HepG2 (cell line): Measurements from ENCODE around the gene PRKN. TPM values are rescaled to one million over a fixed set of nuclear protein-coding genes. Genes with fewer than 3 reads are reported as not detected.

Source experiments
- ATAC-seq: fragments of 200-7000 bp; cut with Tn5 transposase; 3 replicates; pipeline ENCODE4 v1.9.1; 2020; ENCODE audit warnings: mild to moderate bottlenecking, moderate library complexity
- BruUV-seq: library from RNA; stranded (reverse); fragments of 400-500 nt; replicated peaks from 2 replicates; lab custom pipeline; 2021; lab: Mats Ljungman, UMichigan
- CTCF ChIA-PET: fragments of 300-600 bp; formaldehyde crosslinking; extraction: SDS; loops from one replicate; lab custom pipeline; 2021; ENCODE audit warnings: low total read pairs, inconsistent platforms, low intra/inter-chr PET ratio; lab: Yijun Ruan, JAX
- POLR2A ChIA-PET: fragments of 350-600 bp; sonication (Branson Sonifier 250); formaldehyde crosslinking; loops from one replicate; lab custom pipeline; 2020; ENCODE audit warnings: antibody characterized with exemption, inconsistent platforms; lab: Yijun Ruan, JAX
- DNase-seq: peaks from one replicate; pipeline ENCODE4 v3.0.0-alpha.2; 2015; ENCODE audit warnings: low spot score
- FAIRE-seq: peaks from 3 replicates; lab custom pipeline; 2011; peaks lifted over from hg19 to GRCh38; lab: Jason Lieb, UNC
- H2AFZ ChIP-seq: one replicate; pipeline ENCODE4 v1.6.1; 2011; ENCODE audit warnings: low read length, inconsistent platforms
- H3K27ac ChIP-seq: fragments of 300-600 bp; 3 replicates; pipeline ENCODE4 v1.8.0; 2011; ENCODE audit warnings: mixed run types, mild to moderate bottlenecking, mixed read lengths, low read length, inconsistent platforms; ENCODE audit not compliant: insufficient read depth; ENCODE audit errors: extremely low read length
- H3K27me3 ChIP-seq, 2 experiments: fragments of 200-600 bp in 1 of 2; 2 replicates in 1 of 2; 3 replicates in 1 of 2; pipeline versions ENCODE4 v1.6.0 to v1.8.0; 2011; ENCODE audit warnings: low read length in 2 of 2, mild to moderate bottlenecking in 2 of 2, moderate library complexity in 2 of 2, inconsistent platforms in 1 of 2; ENCODE audit not compliant: insufficient read depth in 2 of 2, control insufficient read depth in 1 of 2
- H3K36me3 ChIP-seq, 2 experiments: fragments of 200-600 bp in 1 of 2; replicated peaks in 1 of 2; 2 replicates in 1 of 2; 3 replicates in 1 of 2; pipeline versions ENCODE4 v1.5.1 to v1.8.0; 2011; ENCODE audit warnings: low read length in 2 of 2, inconsistent platforms in 1 of 2; ENCODE audit not compliant: insufficient read depth in 2 of 2, control insufficient read depth in 1 of 2
- H3K4me1 ChIP-seq: 2 replicates; pipeline ENCODE4 v1.5.1; 2012; ENCODE audit warnings: low read length, inconsistent platforms; ENCODE audit not compliant: insufficient read depth
- H3K4me2 ChIP-seq: 2 replicates; pipeline ENCODE4 v1.6.0; 2011; ENCODE audit warnings: low read depth, low read length, inconsistent platforms
- H3K4me3 ChIP-seq, 3 experiments: fragments of 200-600 bp in 1 of 3; sonication (generic), shearing (Covaris generic) in 1 of 3; replicated peaks in 1 of 3; 2 replicates each; pipeline ENCODE4 v1.5.1; 2011 to 2016; ENCODE audit warnings: low read length in 3 of 3, inconsistent platforms in 2 of 3, low read depth in 2 of 3, mild to moderate bottlenecking in 2 of 3, control low read depth in 1 of 3, mixed read lengths in 1 of 3; ENCODE audit not compliant: insufficient read depth in 1 of 3
- H3K79me2 ChIP-seq: one replicate; pipeline ENCODE4 v1.6.1; 2011; ENCODE audit warnings: low read length, inconsistent platforms; ENCODE audit not compliant: insufficient read depth
- H3K9ac ChIP-seq: 2 replicates; pipeline ENCODE4 v1.6.0; 2011; ENCODE audit warnings: mild to moderate bottlenecking, low read depth, low read length, inconsistent platforms; ENCODE audit not compliant: insufficient read depth
- H3K9me3 ChIP-seq: 2 replicates; pipeline ENCODE4 v1.5.1; 2012; ENCODE audit warnings: mild to moderate bottlenecking, low read length
- H4K20me1 ChIP-seq: 2 replicates; pipeline ENCODE4 v1.6.0; 2011; ENCODE audit warnings: inconsistent platforms, mild to moderate bottlenecking, low read length, moderate library complexity; ENCODE audit not compliant: insufficient read depth
- ADNP ChIP-seq: sonication (generic); formaldehyde crosslinking; IDR thresholded peaks from 2 replicates; pipeline ENCODE4 v1.4.0; 2020; ENCODE audit warnings: missing genetic modification reagents
- ELF3 ChIP-seq: IDR thresholded peaks from 2 replicates; pipeline ENCODE4 v1.6.1; 2016; ENCODE audit warnings: missing genetic modification reagents, missing compliant biosample characterization
- MAFF ChIP-seq: IDR thresholded peaks from 2 replicates; pipeline ENCODE4 v1.6.1; 2011; ENCODE audit warnings: low read depth, low read length, improper control_type of control experiment
- MAFK ChIP-seq, 2 experiments: IDR thresholded peaks in 1 of 2; conservative IDR thresholded peaks in 1 of 2; 2 replicates each; pipeline ENCODE4 v1.6.1; 2011; ENCODE audit warnings: improper control_type of control experiment in 2 of 2, low read length in 2 of 2
- SP5 ChIP-seq: IDR thresholded peaks from 2 replicates; pipeline ENCODE4 v1.6.1; 2016; ENCODE audit warnings: low read depth, borderline replicate concordance
- YY1 ChIP-seq: IDR thresholded peaks from 2 replicates; pipeline ENCODE4 v1.6.1; 2011; ENCODE audit warnings: low read length, low read depth, moderate library complexity, mild to moderate bottlenecking; ENCODE audit not compliant: insufficient read depth, insufficient replicate concordance
- ZFP36L1 ChIP-seq: sonication (generic); formaldehyde crosslinking; IDR thresholded peaks from 2 replicates; pipeline ENCODE4 v1.8.0; 2022; ENCODE audit warnings: mild to moderate bottlenecking, missing genetic modification reagents, moderate library complexity
- ZNF432 ChIP-seq: sonication (generic); formaldehyde crosslinking; IDR thresholded peaks from 2 replicates; pipeline ENCODE4 v1.5.0; 2020; ENCODE audit warnings: missing genetic modification reagents, mild to moderate bottlenecking, borderline replicate concordance
- ZNF496 ChIP-seq: sonication (generic); formaldehyde crosslinking; IDR thresholded peaks from 2 replicates; pipeline ENCODE4 v1.8.1; 2023; ENCODE audit warnings: mild to moderate bottlenecking, moderate library complexity, missing genetic modification reagents; ENCODE audit not compliant: insufficient replicate concordance
- WGBS: methylation state at CpG from one replicate; pipeline ENCODE4 v1.1.6; 2017; ENCODE audit warnings: low lambda C conversion rate; 5-methylcytosine and 5-hydroxymethylcytosine counted together
- in situ Hi-C: cut with HindIII; loops from 2 replicates; pipeline ENCODE4 v1.10.0; 2017; ENCODE audit warnings: low pct_unique_long_range_greater_than_20kb; ENCODE audit not compliant: extremely low pct_ligation_motif_present
- intact Hi-C: fragments of 100-400 bp; cut with micrococcal nuclease; formaldehyde crosslinking; loops from one replicate; pipeline ENCODE4 v1.10.0; 2022; ENCODE audit not compliant: unreplicated experiment
- polyA plus RNA-seq, 8 experiments: library from polyadenylated mRNA; depleted of rRNA in 3 of 8; stranded (reverse) in 7 of 8; unstranded in 1 of 8; fragments of >200 nt; fragmentation: Illumina TruSeq in 4 of 8; extraction: Trizol in 4 of 8; gene quantifications; 2 replicates each; pipeline versions ENCODE4 v1.2.1 to v1.2.3, GENCODE V29; 2011 to 2016; ENCODE audit warnings: low read depth in 4 of 8, missing spikeins in 1 of 8, mixed read lengths in 1 of 8; ENCODE audit not compliant: insufficient read depth in 1 of 8
- total RNA-seq, 5 experiments: library from RNA; depleted of rRNA; stranded (reverse); fragments of >200 nt; fragmentation: Illumina TruSeq; extraction: Trizol; gene quantifications; 2 replicates each; pipeline ENCODE4 v1.2.3, GENCODE V29; 2016; ENCODE audit warnings: low read depth in 1 of 5
- TF ChIP-seq, protein P1 (sequence below): sonication (generic); formaldehyde crosslinking; IDR thresholded peaks from 2 replicates; pipeline ENCODE4 v1.4.0; 2020; ENCODE audit warnings: missing genetic modification reagents
- TF ChIP-seq, protein P2 (sequence below): sonication (generic); formaldehyde crosslinking; IDR thresholded peaks from 2 replicates; pipeline ENCODE4 v1.4.0; 2020; ENCODE audit warnings: low read depth, missing genetic modification reagents

The PRKN gene
- total and polyA plus RNA-seq, 2 of the 13 experiments (the other 11 are each of a cell fraction or from before 2014, with no cell fraction given): 0.31 to 0.44 TPM

DNA sequence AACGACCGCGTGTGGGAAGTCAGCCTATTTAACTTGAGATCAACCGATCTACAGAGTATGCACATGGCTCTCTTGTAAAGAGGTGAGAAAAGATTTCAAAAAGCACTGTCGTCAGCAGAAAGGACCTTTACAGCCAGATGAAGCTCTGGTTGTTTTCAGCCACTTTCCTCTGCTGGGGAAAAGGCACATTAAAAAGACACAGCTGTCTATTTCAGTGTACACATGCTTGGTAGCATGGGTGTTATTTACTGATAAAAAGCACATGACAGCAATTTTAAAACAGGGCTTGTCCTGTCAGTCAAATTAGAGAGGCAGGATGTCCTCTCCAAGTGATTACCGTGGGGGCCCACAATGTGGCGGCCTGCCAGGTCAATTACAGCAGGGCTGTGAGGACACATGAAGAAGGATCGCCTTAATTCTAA lies 188.9 kb downstream of the PRKN start:
- Histone ChIP-seq H3K4me1 (no peaks in the 10 kb centered on the region), H4K20me1 (no peaks in the 10 kb centered on the region), H3K27ac (no peak overlapping the region), H3K4me2 (no peak overlapping the region), H3K4me3 (no peak overlapping the region), H3K9me3 (no peaks in the 10 kb centered on the region), H3K27me3 (no peaks in the 10 kb centered on the region), H3K9ac (no peak overlapping the region), H3K79me2 (no peaks in the 10 kb centered on the region), H2AFZ (no peak overlapping the region), H3K36me3 (no peaks in the 10 kb centered on the region)
- no peak for TF ChIP-seq ZFP36L1 (CRISPR knock-in tag)
- TF ChIP-seq YY1: no peak
- TF ChIP-seq MAFK (conservative IDR thresholded peaks at IDR 0.05 in 1 of 2, IDR thresholded peaks at IDR 0.05 in 1 of 2; ENCODE audit: low read length in 2 of 2): peak; percentile 83 to 88
- TF ChIP-seq MAFF: peak; percentile 74
- no peak for TF ChIP-seq ELF3 (CRISPR knock-in tag)
- TF ChIP-seq, protein P1, sequence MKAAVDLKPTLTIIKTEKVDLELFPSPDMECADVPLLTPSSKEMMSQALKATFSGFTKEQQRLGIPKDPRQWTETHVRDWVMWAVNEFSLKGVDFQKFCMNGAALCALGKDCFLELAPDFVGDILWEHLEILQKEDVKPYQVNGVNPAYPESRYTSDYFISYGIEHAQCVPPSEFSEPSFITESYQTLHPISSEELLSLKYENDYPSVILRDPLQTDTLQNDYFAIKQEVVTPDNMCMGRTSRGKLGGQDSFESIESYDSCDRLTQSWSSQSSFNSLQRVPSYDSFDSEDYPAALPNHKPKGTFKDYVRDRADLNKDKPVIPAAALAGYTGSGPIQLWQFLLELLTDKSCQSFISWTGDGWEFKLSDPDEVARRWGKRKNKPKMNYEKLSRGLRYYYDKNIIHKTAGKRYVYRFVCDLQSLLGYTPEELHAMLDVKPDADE (CRISPR knock-in tag): no peak
- TF ChIP-seq ADNP (CRISPR knock-in tag): no peak
- ATAC-seq: no peak
- ChIA-PET CTCF (no interaction called here), POLR2A (no interaction called here)
- intact Hi-C loops: no loop called here
- 27% methylated on average over 8 of the region's 8 CpGs for WGBS
- in situ Hi-C loops: no loop called here
- BruUV-seq: no TSS peak
- FAIRE-seq: no peak
- no peak for DNase-seq

DNA sequence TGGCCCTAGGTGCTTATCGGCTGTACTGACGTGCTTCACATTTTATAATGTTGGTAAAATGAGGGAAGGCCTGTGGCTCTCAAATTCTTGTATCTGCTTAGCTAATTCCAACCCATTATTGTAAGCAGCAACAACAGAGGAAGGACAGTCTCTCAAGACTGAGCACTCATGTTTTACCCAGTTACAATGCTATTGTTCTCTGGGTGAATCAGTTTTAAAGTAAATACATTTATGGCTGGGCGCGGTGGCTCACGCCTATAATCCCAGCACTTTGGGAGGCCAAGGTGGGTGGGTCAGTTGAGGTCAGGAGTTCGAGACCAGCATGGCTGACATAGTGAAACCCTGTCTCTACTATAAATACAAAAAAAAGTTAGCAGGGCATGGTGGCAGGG lies 194.6 kb downstream of the PRKN start:
- POLR2A ChIA-PET: no interaction called here
- intact Hi-C loops: no loop called here
- Histone ChIP-seq H2AFZ (no peak overlapping the region), H3K4me1 (no peaks in the 10 kb centered on the region), H3K9me3 (no peaks in the 10 kb centered on the region), H3K79me2 (no peaks in the 10 kb centered on the region), H3K27me3 (no peaks in the 10 kb centered on the region), H3K4me2 (no peak overlapping the region), H3K4me3 (no peak overlapping the region), H3K36me3 (no peaks in the 10 kb centered on the region), H3K27ac (no peak overlapping the region), H4K20me1 (no peaks in the 10 kb centered on the region), H3K9ac (no peak overlapping the region)
- ATAC-seq (no peak), FAIRE-seq (no peak), DNase-seq (no peak)
- 54% methylated on average over 6 of the region's 6 CpGs for WGBS
- TF ChIP-seq ZNF496 (no peak), ZNF432 (no peak), SP5 (CRISPR knock-in tag) (no peak)
- TF ChIP-seq, protein P2, sequence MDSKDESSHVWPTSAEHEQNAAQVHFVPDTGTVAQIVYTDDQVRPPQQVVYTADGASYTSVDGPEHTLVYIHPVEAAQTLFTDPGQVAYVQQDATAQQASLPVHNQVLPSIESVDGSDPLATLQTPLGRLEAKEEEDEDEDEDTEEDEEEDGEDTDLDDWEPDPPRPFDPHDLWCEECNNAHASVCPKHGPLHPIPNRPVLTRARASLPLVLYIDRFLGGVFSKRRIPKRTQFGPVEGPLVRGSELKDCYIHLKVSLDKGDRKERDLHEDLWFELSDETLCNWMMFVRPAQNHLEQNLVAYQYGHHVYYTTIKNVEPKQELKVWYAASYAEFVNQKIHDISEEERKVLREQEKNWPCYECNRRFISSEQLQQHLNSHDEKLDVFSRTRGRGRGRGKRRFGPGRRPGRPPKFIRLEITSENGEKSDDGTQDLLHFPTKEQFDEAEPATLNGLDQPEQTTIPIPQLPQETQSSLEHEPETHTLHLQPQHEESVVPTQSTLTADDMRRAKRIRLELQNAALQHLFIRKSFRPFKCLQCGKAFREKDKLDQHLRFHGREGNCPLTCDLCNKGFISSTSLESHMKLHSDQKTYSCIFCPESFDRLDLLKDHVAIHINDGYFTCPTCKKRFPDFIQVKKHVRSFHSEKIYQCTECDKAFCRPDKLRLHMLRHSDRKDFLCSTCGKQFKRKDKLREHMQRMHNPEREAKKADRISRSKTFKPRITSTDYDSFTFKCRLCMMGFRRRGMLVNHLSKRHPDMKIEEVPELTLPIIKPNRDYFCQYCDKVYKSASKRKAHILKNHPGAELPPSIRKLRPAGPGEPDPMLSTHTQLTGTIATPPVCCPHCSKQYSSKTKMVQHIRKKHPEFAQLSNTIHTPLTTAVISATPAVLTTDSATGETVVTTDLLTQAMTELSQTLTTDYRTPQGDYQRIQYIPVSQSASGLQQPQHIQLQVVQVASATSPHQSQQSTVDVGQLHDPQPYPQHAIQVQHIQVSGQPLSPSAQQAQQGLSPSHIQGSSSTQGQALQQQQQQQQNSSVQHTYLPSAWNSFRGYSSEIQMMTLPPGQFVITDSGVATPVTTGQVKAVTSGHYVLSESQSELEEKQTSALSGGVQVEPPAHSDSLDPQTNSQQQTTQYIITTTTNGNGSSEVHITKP (CRISPR knock-in tag): no peak
- no TSS peak for BruUV-seq
- in situ Hi-C loops: no loop called here
- CTCF ChIA-PET: no interaction called here
